Effector memory CD8-positive, alpha-beta T cell (primary cell): ENCODE results near the gene HYKK.
"Not testable (repeated sequence)": the region's sequence is repeated elsewhere in the genome, so short reads cannot be mapped to it uniquely, and the experiment has no call there.

Source experiments
- ATAC-seq: fragments of 150-1000 bp; cut with Tn5 transposase; replicated peaks from 2 replicates; pipeline ENCODE4 v1.10.0; 2021; ENCODE audit warnings: mild to moderate bottlenecking, moderate library complexity
- DNase-seq, 3 experiments: peaks; one replicate each; pipeline ENCODE4 v3.0.0; 2021
- H3K27ac Mint-ChIP-seq, 2 donors: one replicate each; pipeline ENCODE4 v1.8.0; 2022; ENCODE audit warnings: mild to moderate bottlenecking in 2 of 2, mixed read lengths in 2 of 2, moderate library complexity in 2 of 2
- H3K27me3 Mint-ChIP-seq, 2 donors: one replicate each; pipeline ENCODE4 v1.8.0; 2022; ENCODE audit warnings: mixed read lengths in 2 of 2
- H3K36me3 Mint-ChIP-seq: one replicate; pipeline ENCODE4 v1.8.0; 2022; ENCODE audit warnings: mild to moderate bottlenecking, moderate library complexity, mixed read lengths; ENCODE audit not compliant: insufficient read depth
- H3K4me1 Mint-ChIP-seq, 2 donors: one replicate each; pipeline ENCODE4 v1.8.0; 2022; ENCODE audit warnings: low read depth in 2 of 2, mixed read lengths in 2 of 2
- H3K4me3 Mint-ChIP-seq, 2 donors: one replicate each; pipeline ENCODE4 v1.8.0; 2022; ENCODE audit warnings: mild to moderate bottlenecking in 2 of 2, mixed read lengths in 2 of 2, moderate library complexity in 2 of 2
- H3K9me3 Mint-ChIP-seq, 2 donors: one replicate each; pipeline ENCODE4 v1.8.0; 2022; ENCODE audit warnings: mixed read lengths in 2 of 2

HYKK gene

DNA sequence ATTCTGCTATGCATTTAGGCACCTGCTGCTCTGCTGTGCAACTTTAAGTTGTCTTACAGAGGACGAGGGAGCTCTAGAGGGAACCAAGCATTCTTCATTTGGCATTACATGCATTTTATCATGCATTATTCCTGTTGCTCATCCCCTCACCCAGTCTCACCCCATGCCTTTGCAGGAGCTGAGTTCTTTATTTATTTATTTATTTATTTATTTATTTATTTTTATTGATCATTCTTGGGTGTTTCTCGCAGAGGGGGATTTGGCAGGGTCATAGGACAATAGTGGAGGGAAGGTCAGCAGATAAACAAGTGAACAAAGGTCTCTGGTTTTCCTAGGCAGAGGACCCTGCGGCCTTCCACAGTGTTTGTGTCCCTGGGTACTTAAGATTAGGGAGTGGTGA lies 12.7 kb downstream of the HYKK start:
- not testable (repeated sequence) for H3K4me3 Mint-ChIP-seq, H3K27ac Mint-ChIP-seq, DNase-seq, ATAC-seq, H3K36me3 Mint-ChIP-seq, H3K9me3 Mint-ChIP-seq, H3K4me1 Mint-ChIP-seq, H3K27me3 Mint-ChIP-seq

DNA sequence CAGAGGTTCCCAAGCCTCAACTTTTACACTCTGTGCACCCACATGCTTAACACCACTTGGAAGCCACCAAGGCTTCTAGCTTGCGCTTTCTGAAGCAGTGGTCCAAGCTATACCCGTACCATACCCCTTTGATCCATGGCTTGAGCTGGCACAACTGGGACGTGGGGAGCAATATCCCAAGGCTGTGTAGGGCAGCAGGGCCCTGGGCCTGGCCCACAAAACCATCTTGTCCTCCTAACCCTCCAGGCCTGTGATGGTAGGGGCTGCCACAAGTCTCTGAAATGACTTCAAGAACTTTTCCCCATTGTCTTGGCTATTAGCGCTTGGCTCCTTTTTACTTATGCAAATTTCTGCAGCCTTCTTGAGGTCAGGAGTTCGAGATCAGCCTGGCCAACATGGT lies 16.9 kb downstream of the HYKK start:
- Mint-ChIP-seq H3K4me1 (no peaks in the 10 kb centered on the region), H3K36me3 (no peaks in the 10 kb centered on the region), H3K4me3 (no peak overlapping the region), H3K27me3 (no peaks in the 10 kb centered on the region), H3K27ac (no peak overlapping the region), H3K9me3 (no peaks in the 10 kb centered on the region)
- ATAC-seq (no peak), DNase-seq (no peak)

DNA sequence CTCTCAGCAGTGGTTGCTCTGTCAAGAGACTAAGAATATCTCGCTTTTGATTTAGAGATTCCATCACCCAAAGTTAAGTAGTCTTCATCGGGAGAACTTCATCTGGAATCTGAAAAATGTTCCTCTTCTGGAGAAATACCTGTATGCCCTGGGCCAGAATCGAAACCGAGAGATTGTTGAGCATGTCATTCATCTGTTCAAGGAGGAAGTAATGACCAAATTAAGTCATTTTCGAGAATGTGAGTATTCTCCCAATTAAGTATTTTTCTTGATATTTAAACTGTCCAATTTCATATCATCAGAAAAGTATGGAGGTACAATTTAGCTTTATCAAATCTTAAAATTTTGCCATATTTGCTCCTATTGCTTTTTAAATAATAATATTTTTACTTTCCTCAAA lies 19.9 kb downstream of the HYKK start:
- DNase-seq (no peak), ATAC-seq (no peak)
- H3K4me3 Mint-ChIP-seq: no peak overlapping the region

DNA sequence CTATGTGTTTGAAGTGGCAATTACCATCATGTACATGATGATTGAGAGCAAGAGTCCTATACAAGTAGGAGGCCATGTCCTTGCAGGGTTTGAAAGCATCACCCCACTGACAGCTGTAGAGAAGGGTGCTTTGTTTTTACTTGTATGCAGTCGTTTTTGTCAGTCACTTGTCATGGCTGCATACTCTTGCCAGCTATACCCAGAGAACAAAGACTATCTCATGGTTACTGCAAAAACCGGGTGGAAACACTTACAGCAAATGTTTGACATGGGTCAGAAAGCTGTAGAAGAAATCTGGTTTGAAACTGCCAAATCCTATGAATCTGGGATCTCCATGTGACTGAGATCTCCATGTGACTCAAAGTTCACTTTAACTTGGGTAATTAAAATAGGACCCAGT lies 26.0 kb downstream of the HYKK start:
- H3K36me3 Mint-ChIP-seq: no peaks in the 10 kb centered on the region
- no peaks in the 10 kb centered on the region for H3K4me1 Mint-ChIP-seq
- ATAC-seq: no peak
- H3K27me3 Mint-ChIP-seq: no peaks in the 10 kb centered on the region
- H3K27ac Mint-ChIP-seq: no peak overlapping the region
- no peaks in the 10 kb centered on the region for H3K9me3 Mint-ChIP-seq
- H3K4me3 Mint-ChIP-seq: no peak overlapping the region
- DNase-seq: no peak

More for the DNA sequence above, 19.9 kb downstream of the HYKK start:
- no peaks in the 10 kb centered on the region for H3K36me3 Mint-ChIP-seq
- no peaks in the 10 kb centered on the region for H3K27me3 Mint-ChIP-seq
- no peaks in the 10 kb centered on the region for H3K4me1 Mint-ChIP-seq
- no peak overlapping the region for H3K27ac Mint-ChIP-seq
- no peaks in the 10 kb centered on the region for H3K9me3 Mint-ChIP-seq

DNA sequence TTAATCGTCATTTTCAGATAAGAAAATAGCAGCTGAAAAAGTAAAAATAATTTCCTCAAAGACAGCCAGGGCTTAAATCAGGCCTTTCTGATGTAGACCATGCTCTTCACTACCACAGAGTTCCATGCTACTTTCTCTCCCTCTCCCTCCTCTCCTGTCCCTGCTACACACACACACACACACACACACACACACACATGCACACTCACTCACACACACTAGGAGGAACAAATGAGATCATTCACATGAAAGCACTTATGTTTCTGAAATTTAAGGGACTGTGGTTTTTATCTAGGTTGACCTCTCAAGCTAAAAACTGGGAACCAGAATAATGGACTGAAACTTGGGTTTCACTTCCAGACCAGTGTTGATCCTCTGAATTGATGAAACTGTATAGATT lies 28.8 kb downstream of the HYKK start:
- Mint-ChIP-seq H3K4me3 (no peak overlapping the region), H3K27me3 (no peaks in the 10 kb centered on the region), H3K36me3 (peaks cover 23% of the 10 kb centered on the region), H3K4me1 (no peaks in the 10 kb centered on the region), H3K27ac (no peak overlapping the region), H3K9me3 (no peaks in the 10 kb centered on the region)
- ATAC-seq (no peak), DNase-seq (no peak)

DNA sequence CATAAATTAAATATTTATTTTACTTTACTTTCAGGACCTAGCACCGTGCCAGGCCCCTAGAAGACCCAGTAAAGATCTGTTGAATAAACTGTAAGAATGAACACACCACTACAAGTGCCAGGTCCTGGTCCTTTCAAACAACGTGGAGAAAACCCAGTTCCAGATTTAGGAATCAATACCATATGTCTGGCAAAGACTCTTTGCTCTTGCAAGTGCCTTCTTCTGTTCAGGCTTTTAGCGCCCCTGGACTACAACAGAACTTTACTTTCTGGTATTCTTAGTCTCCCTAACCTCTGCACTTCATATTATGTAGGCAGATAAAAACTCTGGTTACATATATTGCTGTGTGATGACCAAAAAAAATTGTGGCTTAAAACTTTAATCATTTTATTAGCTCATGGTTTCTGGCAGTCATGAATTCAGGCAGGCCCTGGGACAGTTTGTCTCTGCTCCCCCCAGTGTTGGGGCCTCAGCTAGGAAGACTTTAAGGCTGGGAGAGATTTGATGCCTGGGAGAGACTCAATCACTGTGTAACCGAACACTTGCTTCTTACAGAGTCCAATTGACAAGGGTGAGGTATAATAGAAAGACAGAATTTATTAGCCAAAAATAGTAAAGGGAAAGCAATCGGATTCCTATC lies 30.0 kb downstream of the HYKK start:
- no peaks in the 10 kb centered on the region for H3K27me3 Mint-ChIP-seq
- ATAC-seq (no peak), DNase-seq (no peak)
- peaks cover 10 to 12% of the 10 kb centered on the region in 2 donors for H3K4me1 Mint-ChIP-seq
- peaks cover 31% of the 10 kb centered on the region for H3K36me3 Mint-ChIP-seq
- H3K9me3 Mint-ChIP-seq: no peaks in the 10 kb centered on the region
- H3K27ac Mint-ChIP-seq: no peak overlapping the region
- H3K4me3 Mint-ChIP-seq: no peak overlapping the region

DNA sequence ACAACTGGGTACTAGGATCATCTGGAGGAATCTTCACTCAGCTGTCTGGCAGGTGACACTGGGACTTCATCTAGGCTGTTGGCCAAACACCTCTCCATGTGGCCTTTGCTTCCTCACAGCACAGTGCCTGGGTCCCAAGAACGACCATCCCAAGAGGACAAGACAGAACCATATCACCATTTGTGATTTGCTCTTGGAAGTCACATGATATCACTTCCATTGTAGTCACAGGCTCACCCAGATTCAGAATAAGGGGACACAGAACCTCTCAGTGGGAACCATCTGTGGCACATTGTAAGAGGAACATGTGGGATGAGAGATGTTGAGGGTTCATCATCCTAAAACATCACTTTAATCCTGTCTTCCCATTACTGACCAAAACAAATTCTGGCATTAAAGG lies 31.0 kb downstream of the HYKK start:
- no peaks in the 10 kb centered on the region for H3K9me3 Mint-ChIP-seq
- peak overlapping the region in 1 of 2 donors; percentile 95 for H3K27ac Mint-ChIP-seq
- H3K4me1 Mint-ChIP-seq: peaks cover 14 to 16% of the 10 kb centered on the region in 2 donors
- peaks cover 41% of the 10 kb centered on the region for H3K36me3 Mint-ChIP-seq
- no peak for DNase-seq
- H3K27me3 Mint-ChIP-seq: no peaks in the 10 kb centered on the region
- H3K4me3 Mint-ChIP-seq: no peak overlapping the region
- no peak for ATAC-seq

DNA sequence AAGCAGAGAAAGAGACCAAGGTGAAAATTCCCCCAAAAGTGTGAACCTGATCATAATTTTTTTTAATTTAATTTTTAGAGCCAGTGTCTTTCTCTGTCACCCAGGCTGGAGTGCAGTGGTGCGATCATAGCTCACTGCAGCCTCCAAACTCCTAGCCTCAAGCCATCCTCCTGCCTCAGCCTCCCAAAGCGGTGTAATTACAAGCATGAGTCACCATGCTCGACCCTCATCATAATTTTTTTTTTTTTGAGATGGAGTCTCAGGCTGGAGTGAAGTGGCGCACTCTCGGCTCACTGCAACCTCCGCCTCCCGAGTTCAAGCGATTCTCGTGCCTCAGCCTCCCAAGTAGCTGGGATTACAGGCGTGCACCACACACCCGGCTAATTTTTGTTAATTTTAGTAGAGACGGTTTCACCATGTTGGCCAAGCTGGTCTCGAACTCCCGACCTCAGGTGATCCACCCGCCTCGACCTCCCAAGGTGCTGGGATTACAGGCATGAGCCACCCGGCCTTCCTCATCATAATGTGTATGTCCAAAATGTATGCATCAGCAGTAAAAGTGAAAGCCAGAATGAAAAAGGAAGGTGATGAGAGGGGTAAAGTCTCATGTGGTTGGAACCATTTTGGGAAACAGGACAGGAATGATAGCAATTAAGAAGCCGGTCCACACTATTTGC lies 32.2 kb downstream of the HYKK start:
- H3K36me3 Mint-ChIP-seq: peaks cover 53% of the 10 kb centered on the region
- H3K27ac Mint-ChIP-seq: peak overlapping the region; percentile 95 to 99
- H3K4me3 Mint-ChIP-seq: peak overlapping the region; percentile 75 to 86
- not testable (repeated sequence) for H3K9me3 Mint-ChIP-seq, ATAC-seq, H3K27me3 Mint-ChIP-seq
- peaks cover 14 to 20% of the 10 kb centered on the region in 2 donors for H3K4me1 Mint-ChIP-seq
- DNase-seq: peak in 1 of 3 experiments; percentile 5

DNA sequence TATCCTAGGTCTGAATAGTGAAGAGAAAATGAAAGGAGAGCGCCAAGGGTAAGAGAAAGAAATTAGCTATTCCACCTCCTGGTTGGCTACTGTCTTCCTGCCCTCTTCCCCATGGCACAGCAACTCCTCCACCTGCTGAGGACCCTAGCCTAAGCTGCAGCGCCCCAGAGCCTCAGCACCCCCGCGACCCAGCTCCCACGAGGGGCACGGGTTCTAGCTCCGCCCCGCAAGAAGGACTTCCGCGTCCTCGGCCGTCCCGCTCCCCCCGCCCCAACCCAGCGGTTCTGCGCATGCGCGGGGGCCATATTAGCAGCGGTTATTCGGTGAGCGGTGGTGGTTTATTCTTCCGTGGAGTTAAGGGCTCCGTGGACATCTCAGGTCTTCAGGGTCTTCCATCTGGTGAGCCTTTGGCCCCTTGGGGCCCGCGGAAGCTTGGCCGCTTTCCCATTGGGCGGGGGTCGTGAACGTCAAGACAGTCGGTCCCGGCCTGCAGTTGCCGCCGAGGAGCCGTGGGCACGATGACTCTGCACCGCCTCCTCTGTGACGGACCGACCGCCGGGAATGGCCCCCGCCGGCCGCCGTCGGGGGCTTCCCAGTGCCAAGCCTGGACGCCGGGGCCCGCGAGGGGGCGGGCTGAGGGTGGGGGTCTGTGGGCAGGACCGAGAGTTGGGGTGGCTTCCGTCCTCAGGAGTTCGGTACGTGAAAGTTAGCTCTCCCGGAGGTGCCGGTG lies 32.9 kb downstream of the HYKK start, which contains the start of gene PSMA4:
PSMA4 (plus strand) TSS at position 304 of the 730 bp plus-strand sequence. CDS start 1,484 bp downstream, outside the sequence.
- ATAC-seq (peak; percentile 87), DNase-seq (peak; percentile 93 to 94 (median 94))
- Mint-ChIP-seq H3K27ac (peak within 1 kb of the TSS; percentile 95 to 99), H3K36me3 (peaks cover 60% of the 10 kb centered on the region), H3K9me3 (no peaks in the 10 kb centered on the region), H3K4me1 (peaks cover 14 to 20% of the 10 kb centered on the region in 2 donors), H3K27me3 (no peaks in the 10 kb centered on the region), H3K4me3 (peak within 1 kb of the TSS; percentile 75 to 86)

DNA sequence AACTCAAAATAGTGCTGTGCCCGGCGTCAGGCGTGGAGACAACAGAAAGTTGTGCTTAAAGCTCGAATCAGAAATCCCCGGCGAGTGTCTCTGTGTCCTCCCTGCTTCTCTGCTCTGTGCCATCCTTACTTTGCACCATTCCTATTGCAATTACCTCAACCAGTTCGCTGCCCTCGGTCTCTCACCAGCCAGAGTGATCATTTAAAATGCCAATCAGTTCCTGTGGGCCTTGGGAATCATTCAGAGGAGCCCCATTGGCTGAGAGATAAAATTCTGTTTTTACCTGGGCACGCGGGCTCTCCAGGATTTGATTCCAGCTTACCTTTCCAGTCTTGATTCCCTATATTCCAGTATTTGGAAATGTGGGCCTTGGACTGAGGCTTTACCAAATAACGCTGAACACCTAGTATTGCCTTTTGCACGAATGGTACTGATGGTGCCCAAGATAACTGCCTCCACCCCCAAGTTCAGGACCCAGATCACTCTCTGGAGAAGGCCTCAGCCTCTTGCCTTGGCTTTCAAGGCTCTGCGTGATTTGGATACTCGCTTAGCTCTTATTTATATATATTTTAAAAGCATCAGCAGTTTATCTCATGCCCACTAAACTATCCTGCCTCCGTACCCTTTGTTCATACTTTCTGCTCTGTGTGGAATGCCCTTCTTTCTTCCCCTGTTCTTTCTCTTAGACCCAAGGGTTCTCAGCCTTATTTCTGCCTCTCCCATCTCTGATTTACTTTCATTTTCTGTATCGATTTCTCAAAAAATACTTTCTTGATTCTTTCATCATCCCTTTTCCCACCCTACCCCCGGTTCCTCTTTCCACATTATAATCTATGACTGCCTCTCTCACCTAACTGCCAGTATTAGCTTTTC lies 33.7 kb downstream of the HYKK start:
- Mint-ChIP-seq H3K36me3 (peaks cover 68% of the 10 kb centered on the region), H3K9me3 (no peaks in the 10 kb centered on the region), H3K27ac (peak overlapping the region; percentile 95 to 99), H3K4me3 (peak overlapping the region; percentile 75 to 86), H3K27me3 (no peaks in the 10 kb centered on the region), H3K4me1 (peaks cover 14 to 20% of the 10 kb centered on the region in 2 donors)
- peak in 1 of 3 experiments; percentile 5 for DNase-seq
- ATAC-seq: no peak

DNA sequence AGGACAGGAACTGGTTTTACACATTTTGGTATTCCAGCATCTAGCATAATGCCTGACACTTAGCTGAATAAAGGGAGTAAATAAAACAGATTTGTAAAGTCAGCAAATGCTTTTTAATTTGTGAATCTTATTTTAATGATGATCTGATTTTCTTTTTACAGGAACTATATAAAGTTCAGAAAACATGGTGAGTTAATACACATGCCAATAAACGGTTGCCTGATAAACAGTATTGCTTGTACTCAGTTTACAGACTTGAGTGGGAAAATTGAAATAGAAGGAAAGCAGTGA lies 34.3 kb downstream of the HYKK start:
- Mint-ChIP-seq H3K4me1 (peaks cover 14 to 20% of the 10 kb centered on the region in 2 donors), H3K4me3 (peak overlapping the region; percentile 75 to 86), H3K27ac (peak overlapping the region; percentile 95 to 99), H3K36me3 (peaks cover 74% of the 10 kb centered on the region), H3K9me3 (no peaks in the 10 kb centered on the region), H3K27me3 (no peaks in the 10 kb centered on the region)
- no peak for DNase-seq
- no peak for ATAC-seq

DNA sequence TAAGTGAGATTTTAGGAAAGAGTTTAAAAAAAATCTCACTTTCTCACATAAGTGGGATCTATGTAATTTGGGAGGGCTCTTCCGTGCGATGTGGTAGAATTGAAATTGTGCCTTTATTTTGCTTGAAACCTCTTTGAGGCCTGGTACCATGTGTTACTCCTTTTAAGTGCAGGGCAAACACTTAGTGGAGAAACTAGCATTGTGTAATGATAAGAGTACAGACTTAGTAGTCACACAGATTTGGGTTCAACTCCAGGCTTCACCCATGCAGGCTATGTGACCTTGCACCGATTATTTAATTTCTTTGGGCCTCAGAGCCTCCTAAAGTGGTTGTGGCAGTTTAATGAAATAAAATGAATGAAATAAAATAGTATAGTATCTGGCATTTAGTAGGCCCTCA lies 35.3 kb downstream of the HYKK start:
- H3K4me3 Mint-ChIP-seq: peak overlapping the region; percentile 75 to 86
- peak overlapping the region; percentile 95 to 99 for H3K27ac Mint-ChIP-seq
- H3K36me3 Mint-ChIP-seq: peaks cover 84% of the 10 kb centered on the region
- peaks cover 14 to 20% of the 10 kb centered on the region in 2 donors for H3K4me1 Mint-ChIP-seq
- H3K27me3 Mint-ChIP-seq: no peaks in the 10 kb centered on the region
- H3K9me3 Mint-ChIP-seq: no peaks in the 10 kb centered on the region
- DNase-seq: no peak
- ATAC-seq: no peak

DNA sequence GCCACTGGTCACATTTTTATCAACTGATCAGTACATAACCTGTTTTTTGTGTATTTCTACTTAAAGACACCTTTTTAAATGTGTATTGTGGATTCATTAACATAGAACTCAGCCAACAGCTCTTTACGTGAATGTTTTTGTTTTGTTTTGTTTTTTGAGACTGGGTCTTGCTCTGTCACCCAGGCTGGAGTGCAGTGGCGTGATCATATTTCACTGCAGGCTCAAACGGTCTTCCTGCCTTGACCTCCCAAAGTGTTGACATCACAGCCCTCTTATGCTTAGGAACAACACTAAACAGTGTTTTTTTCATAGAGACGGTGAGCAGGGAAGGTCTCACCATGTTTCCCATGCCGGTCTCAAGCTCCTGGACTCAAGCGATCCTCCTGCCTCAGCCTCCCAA lies 42.8 kb downstream of the HYKK start:
- peaks cover 56% of the 10 kb centered on the region for H3K36me3 Mint-ChIP-seq
- H3K4me1 Mint-ChIP-seq: no peaks in the 10 kb centered on the region
- no peak for DNase-seq
- no peaks in the 10 kb centered on the region for H3K27me3 Mint-ChIP-seq
- no peak overlapping the region for H3K27ac Mint-ChIP-seq
- H3K9me3 Mint-ChIP-seq: no peaks in the 10 kb centered on the region
- no peak for ATAC-seq
- no peak overlapping the region for H3K4me3 Mint-ChIP-seq
